Endothelial cell of hepatic sinusoid (primary cell): Measurements from ENCODE around the gene KCNH3.

Source experiments
- in situ Hi-C: cut with HindIII; loops from 2 replicates; pipeline ENCODE4 v1.10.0; 2017; ENCODE audit warnings: low sequenced_read_pairs

The KCNH3 gene

GRCh38 chr12:49557187-49557916 lies 18.5 kb downstream of the KCNH3 start:
- in situ Hi-C loops, result loop anchor here (5.0 kb wide), 1 partner anchor 45 kb away; no protein-coding TSS in a partner anchor

GRCh38 chr12:49557917-49558215 lies 19.0 kb downstream of the KCNH3 start:
- in situ Hi-C loops, result loop anchor here (5.0 kb wide), 1 partner anchor 46 kb away; no protein-coding TSS in a partner anchor

GRCh38 chr12:49558526-49558925 lies 19.7 kb downstream of the KCNH3 start:
- in situ Hi-C loops, result loop anchor here (5.0 kb wide), 1 partner anchor 46 kb away; no protein-coding TSS in a partner anchor

GRCh38 chr12:49559011-49559675 lies 20.3 kb downstream of the KCNH3 start:
- in situ Hi-C loops, result loop anchor here (5.0 kb wide), 1 partner anchor 47 kb away; no protein-coding TSS in a partner anchor

- in situ Hi-C loops, result loop anchor here (10.0 kb wide), 1 partner anchor 54 kb away; no protein-coding TSS in a partner anchor
These were observed 21.9 kb downstream of the KCNH3 start for GRCh38 chr12:49560695-49561094.

- in situ Hi-C loops, result loop anchor here (10.0 kb wide), 1 partner anchor 53 kb away; no protein-coding TSS in a partner anchor
These were observed 23.4 kb downstream of the KCNH3 start for GRCh38 chr12:49562233-49562632.

GRCh38 chr12:49562831-49563230 lies 24.0 kb downstream of the KCNH3 start:
- in situ Hi-C loops, result loop anchor here (10.0 kb wide), 1 partner anchor 52 kb away; no protein-coding TSS in a partner anchor

GRCh38 chr12:49563951-49564685 lies 25.3 kb downstream of the KCNH3 start:
- in situ Hi-C loops, result loop anchor here (10.0 kb wide), 1 partner anchor 51 kb away; no protein-coding TSS in a partner anchor

- in situ Hi-C loops, result loop anchor here (10.0 kb wide), 1 partner anchor 50 kb away; no protein-coding TSS in a partner anchor
These were observed 26.0 kb downstream of the KCNH3 start for GRCh38 chr12:49564686-49565405.

- in situ Hi-C loops, result loop anchor here (10.0 kb wide), 1 partner anchor 49 kb away; no protein-coding TSS in a partner anchor
These were observed 26.8 kb downstream of the KCNH3 start for GRCh38 chr12:49565406-49566265.

- in situ Hi-C loops, result loop anchor here (10.0 kb wide), 1 partner anchor 48 kb away; no protein-coding TSS in a partner anchor
These were observed 27.5 kb downstream of the KCNH3 start for GRCh38 chr12:49566361-49566760.

GRCh38 chr12:49567302-49567610 lies 28.4 kb downstream of the KCNH3 start:
- in situ Hi-C loops, result loop anchor here (10.0 kb wide), 1 partner anchor 48 kb away; no protein-coding TSS in a partner anchor

GRCh38 chr12:49567611-49568441 lies 29.0 kb downstream of the KCNH3 start, which contains the start of gene MCRS1:
Gene MCRS1, minus strand, starts transcription at chr12:49568142. Its CDS starts 1,411 bp downstream, at chr12:49566731.
- in situ Hi-C loops, result loop anchor here (10.0 kb wide), 1 partner anchor 47 kb away; no protein-coding TSS in a partner anchor

GRCh38 chr12:49568442-49569162 lies 29.8 kb downstream of the KCNH3 start:
- in situ Hi-C loops, result loop anchor here (10.0 kb wide), 1 partner anchor 46 kb away; no protein-coding TSS in a partner anchor

GRCh38 chr12:49577589-49578315 lies 38.9 kb downstream of the KCNH3 start:
- in situ Hi-C loops, result loop anchor here (5.0 kb wide), 1 partner anchor 35 kb away; no protein-coding TSS in a partner anchor

- in situ Hi-C loops, result loop anchor here (5.0 kb wide), 1 partner anchor 36 kb away; no protein-coding TSS in a partner anchor
These were observed 39.8 kb downstream of the KCNH3 start for GRCh38 chr12:49578471-49579112.
